ENCODE measurements around the gene TTYH2. TPM values are rescaled to one million over a fixed set of nuclear protein-coding genes. Genes with fewer than 3 reads are reported as not detected.

TTYH2 gene
- total RNA-seq, 6 donors from 2014 or later, result 2.4 to 10.5 (median 8.0) TPM

DNA sequence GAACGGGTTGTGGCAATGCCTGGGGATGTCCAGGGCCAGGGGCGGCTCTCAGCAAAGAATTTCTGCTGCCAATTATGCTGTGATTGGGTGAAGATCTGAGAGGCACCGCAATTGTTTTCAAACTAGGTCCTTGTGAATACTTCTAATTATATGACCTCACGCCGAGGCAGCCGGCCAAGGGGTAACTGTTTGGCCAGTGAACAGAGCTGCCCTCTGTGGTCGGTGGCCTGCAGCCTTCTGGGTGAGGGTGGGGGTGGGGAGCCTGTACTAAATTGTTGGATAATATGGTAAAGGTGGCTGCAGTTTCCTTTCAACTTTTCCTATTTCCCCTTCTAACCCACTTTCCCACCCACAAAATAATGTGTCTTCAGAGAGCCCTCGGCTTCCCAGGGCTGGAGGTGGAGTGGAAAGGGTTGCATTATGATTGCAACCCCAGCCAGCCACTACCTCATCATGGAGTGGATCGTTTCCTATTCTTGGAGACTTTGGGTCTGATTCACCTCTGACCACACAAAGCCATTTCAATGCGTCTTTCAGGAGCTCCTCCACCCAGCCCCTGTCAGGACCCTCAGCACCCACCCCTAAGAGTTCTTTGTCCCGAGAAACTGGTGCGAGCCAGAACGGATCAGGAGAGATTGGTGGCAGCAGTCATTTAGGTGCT is 58.7 kb downstream of the TTYH2 start:
- ATAC-seq (ENCODE audit: low FRiP score in 2 of 2), result peak in 1 of 2 donors; percentile 78
- H3K4me1 ChIP-seq, result peaks cover 6 to 39% (median 24%) of the 10 kb centered on the region in 4 donors
- WGBS, 2 donors, result 61 to 72% methylated on average over 13 of the region's 13 CpGs

DNA sequence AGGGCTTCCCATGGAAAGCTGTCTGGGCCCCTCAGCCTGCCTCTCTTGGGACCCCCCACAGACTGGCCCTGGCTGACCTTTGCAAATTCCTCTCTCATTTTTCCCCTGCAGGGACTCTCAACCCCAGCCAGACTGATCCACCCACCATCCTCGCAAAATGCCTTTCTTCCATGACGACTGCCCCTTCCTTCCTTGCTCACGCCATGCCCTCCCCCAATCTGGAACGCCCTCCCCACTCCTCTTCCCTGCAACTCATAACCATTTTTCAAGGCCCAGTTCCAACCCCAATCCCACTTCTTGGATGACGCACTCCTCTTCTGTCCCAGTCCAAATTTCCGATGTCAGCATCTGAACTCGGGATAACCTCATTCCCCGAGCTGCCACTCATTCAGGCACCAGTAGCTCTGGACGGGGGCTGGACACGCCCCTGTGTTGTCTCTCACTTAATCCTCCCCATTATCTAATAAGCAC is 59.4 kb downstream of the TTYH2 start:
- TF ChIP-seq POLR2AphosphoS5 (IDR thresholded peaks at IDR 0.05), result no peak
- H3K27me3 ChIP-seq, result no peaks in the 10 kb centered on the region
- peaks cover 6 to 39% (median 24%) of the 10 kb centered on the region in 4 donors for H3K4me1 ChIP-seq
- no peaks in the 10 kb centered on the region for H3K36me3 ChIP-seq
- WGBS, 2 donors, result 71 to 77% methylated on average over 9 of the region's 10 CpGs
- H3K4me3 ChIP-seq, result no peak overlapping the region
- no peak overlapping the region for H3K27ac ChIP-seq
- H3K9me3 ChIP-seq, result no peaks in the 10 kb centered on the region
- DNase-seq, result no peak
- peak in 1 of 2 donors; percentile 79 for ATAC-seq (ENCODE audit: low FRiP score in 2 of 2)

More for the DNA sequence above, 58.7 kb downstream of the TTYH2 start:
- Histone ChIP-seq H3K27ac (no peak overlapping the region), H3K9me3 (no peaks in the 10 kb centered on the region), H3K36me3 (no peaks in the 10 kb centered on the region), H3K27me3 (no peaks in the 10 kb centered on the region), H3K4me3 (no peak overlapping the region)
- TF ChIP-seq, protein P1, sequence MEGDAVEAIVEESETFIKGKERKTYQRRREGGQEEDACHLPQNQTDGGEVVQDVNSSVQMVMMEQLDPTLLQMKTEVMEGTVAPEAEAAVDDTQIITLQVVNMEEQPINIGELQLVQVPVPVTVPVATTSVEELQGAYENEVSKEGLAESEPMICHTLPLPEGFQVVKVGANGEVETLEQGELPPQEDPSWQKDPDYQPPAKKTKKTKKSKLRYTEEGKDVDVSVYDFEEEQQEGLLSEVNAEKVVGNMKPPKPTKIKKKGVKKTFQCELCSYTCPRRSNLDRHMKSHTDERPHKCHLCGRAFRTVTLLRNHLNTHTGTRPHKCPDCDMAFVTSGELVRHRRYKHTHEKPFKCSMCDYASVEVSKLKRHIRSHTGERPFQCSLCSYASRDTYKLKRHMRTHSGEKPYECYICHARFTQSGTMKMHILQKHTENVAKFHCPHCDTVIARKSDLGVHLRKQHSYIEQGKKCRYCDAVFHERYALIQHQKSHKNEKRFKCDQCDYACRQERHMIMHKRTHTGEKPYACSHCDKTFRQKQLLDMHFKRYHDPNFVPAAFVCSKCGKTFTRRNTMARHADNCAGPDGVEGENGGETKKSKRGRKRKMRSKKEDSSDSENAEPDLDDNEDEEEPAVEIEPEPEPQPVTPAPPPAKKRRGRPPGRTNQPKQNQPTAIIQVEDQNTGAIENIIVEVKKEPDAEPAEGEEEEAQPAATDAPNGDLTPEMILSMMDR (IDR thresholded peaks at IDR 0.05), result no peak
- no peak for TF ChIP-seq POLR2AphosphoS5 (IDR thresholded peaks at IDR 0.05)
- TF ChIP-seq EP300 (IDR thresholded peaks at IDR 0.05), result no peak
- TF ChIP-seq POLR2A (IDR thresholded peaks at IDR 0.05), result no peak
- peak; percentile 74 to 80 for DNase-seq

DNA sequence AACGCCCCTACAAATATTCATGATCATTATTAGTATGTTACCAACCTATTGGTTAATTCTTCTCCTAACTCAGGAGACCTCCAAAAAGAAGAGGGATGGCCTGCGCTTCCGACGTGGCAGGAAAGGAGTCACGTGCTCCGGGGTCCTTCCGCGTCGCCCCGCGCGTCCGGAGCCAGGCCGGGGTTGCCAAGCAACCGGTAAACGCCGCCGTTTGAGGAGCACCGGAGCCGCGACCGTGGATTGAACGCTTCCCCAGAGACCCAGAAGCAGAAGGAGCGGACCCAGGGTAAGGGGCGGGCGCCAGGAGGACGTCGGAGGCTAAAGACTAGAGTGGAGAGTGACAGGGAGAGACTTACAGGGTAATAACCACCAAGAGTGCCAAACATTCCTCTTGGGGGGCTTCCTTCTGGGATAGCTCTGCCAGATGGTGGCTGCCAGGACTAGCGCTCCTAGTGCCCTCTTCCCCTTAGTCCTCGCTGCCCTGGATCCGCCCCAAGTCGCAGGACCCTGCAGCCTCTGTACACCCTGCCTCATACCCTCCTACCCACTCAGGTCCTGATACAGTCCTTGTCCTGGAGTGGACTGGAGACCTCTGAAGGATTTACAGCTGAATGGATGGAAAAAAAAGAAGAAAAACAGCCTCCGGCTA is 60.8 kb downstream of the TTYH2 start, which contains the start of gene DNAI2:
TSS of gene DNAI2 (plus strand) at position 175 of the 649 bp plus-strand sequence. CDS start 7,584 bp downstream, outside the sequence.
- Histone ChIP-seq H3K4me3 (peak within 1 kb of the TSS in 2 of 4 donors; percentile 2 to 17), H3K4me1 (peaks cover 6 to 29% (median 24%) of the 10 kb centered on the region in 4 donors), H3K9me3 (no peaks in the 10 kb centered on the region), H3K27ac (peak within 1 kb of the TSS in 1 of 4 donors; percentile 2), H3K36me3 (no peaks in the 10 kb centered on the region), H3K27me3 (no peaks in the 10 kb centered on the region)
- WGBS, 2 donors, result 8 to 15% methylated on average over 18 to 29 of the region's 33 CpGs
- peak in 1 of 2 donors; percentile 82 for DNase-seq
- ATAC-seq (ENCODE audit: low FRiP score in 2 of 2), result no peak
- TF ChIP-seq POLR2A (IDR thresholded peaks at IDR 0.05) (peak in 1 of 4 donors; percentile 16), POLR2AphosphoS5 (IDR thresholded peaks at IDR 0.05) (no peak)

DNA sequence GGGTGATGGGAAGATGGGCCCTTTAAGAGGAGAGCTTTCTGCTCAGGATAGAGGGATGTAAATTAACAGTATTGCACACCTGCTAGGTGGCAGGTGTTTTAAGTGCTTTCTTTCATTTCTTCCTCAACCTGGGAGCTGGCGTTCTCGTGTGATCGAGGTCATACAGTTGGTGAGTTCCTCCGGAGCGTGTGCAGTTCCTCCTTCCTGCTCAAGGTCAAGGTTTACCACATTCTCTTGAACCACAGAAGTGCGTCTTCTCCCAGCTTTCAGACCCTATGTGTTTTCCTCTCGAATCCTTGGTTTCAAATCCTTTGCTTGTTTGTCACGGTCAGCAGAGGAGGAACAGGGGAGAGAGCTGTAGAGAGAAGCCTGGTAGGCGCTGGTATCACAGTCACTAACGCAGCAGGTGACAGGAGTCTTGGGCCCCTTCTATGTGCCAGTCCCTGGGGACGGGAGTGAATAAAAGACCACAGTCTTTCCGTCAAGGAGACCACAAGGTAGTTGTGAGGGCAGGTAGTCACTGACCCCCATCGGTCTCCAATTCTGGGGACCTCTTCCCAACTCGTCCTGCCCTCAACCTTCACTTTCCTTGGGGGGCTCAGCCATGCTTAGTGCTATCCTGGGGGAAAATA is 61.5 kb downstream of the TTYH2 start:
- TF ChIP-seq POLR2AphosphoS5 (IDR thresholded peaks at IDR 0.05), result no peak
- TF ChIP-seq POLR2A (IDR thresholded peaks at IDR 0.05), result no peak
- no peak for TF ChIP-seq EP300 (IDR thresholded peaks at IDR 0.05)
- TF ChIP-seq, protein P1 (IDR thresholded peaks at IDR 0.05), result no peak
- Histone ChIP-seq H3K36me3 (no peaks in the 10 kb centered on the region), H3K9me3 (no peaks in the 10 kb centered on the region), H3K27me3 (no peaks in the 10 kb centered on the region), H3K4me1 (peaks cover 6 to 28% (median 23%) of the 10 kb centered on the region in 4 donors), H3K27ac (no peak overlapping the region), H3K4me3 (no peak overlapping the region)
- no peak for DNase-seq
- 47 to 53% methylated on average over 14 of the region's 14 CpGs for WGBS, 2 donors
- ATAC-seq (ENCODE audit: low FRiP score in 2 of 2), result no peak

DNA sequence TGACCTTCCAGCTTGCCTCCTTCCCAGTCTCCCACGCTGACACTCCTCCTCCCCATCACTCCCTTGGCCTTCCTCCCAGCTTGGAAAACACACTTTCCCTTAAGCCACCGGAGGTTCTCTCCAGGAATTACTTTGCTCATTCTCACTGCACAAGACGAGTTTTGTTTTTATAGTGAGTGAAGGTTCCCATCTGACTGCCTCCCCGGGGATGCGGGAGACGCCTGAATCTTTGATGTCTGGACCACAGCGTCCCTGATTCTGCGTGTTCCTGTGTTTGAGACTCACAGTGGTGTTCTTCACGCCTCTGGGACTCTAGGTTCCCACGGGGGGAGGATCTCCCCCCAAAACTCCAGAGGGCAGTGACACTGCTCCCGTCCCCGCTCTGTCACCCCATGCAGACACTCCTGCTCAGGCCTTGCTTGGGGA is 62.7 kb downstream of the TTYH2 start:
- 58 to 71% methylated on average over 10 to 12 of the region's 12 CpGs for WGBS, 2 donors
- TF ChIP-seq EP300 (IDR thresholded peaks at IDR 0.05) (peak in 1 of 4 donors; percentile 49), POLR2A (IDR thresholded peaks at IDR 0.05) (no peak), POLR2AphosphoS5 (IDR thresholded peaks at IDR 0.05) (peak in 1 of 2 donors; percentile 30)
- TF ChIP-seq, protein P1 (IDR thresholded peaks at IDR 0.05), result no peak
- no peak overlapping the region for H3K27ac ChIP-seq
- ATAC-seq (ENCODE audit: low FRiP score in 2 of 2) (peak in 1 of 2 donors; percentile 55), DNase-seq (no peak)
- no peaks in the 10 kb centered on the region for H3K27me3 ChIP-seq
- H3K9me3 ChIP-seq, result no peaks in the 10 kb centered on the region
- peaks cover 6 to 28% (median 20%) of the 10 kb centered on the region in 4 donors for H3K4me1 ChIP-seq
- H3K4me3 ChIP-seq, result no peak overlapping the region
- no peaks in the 10 kb centered on the region for H3K36me3 ChIP-seq

Measured in upper lobe of left lung (tissue), 6 donors.